Spleen (tissue), 7 donors: Measurements from ENCODE around the gene XYLT1.

ENCODE experiments used
- CTCF ChIP-seq, 11 experiments: fragments of 200-600 bp in 7 of 11; fragments of 450-650 bp in 4 of 11; sonication (generic) in 4 of 11; IDR thresholded peaks in 8 of 11; conservative IDR thresholded peaks in 3 of 11; 1 replicate in 7 of 11; 2 replicates in 4 of 11; pipeline versions ENCODE4 v1.4.0 to v1.8.0; 2016 to 2021; ENCODE audit warnings: antibody characterized with exemption in 11 of 11, inconsistent platforms in 4 of 11, mild to moderate bottlenecking in 1 of 11
- POLR2A ChIP-seq, 3 donors: fragments of 450-650 bp; IDR thresholded peaks; one replicate each; pipeline ENCODE4 v1.5.1; 2017; ENCODE audit warnings: antibody characterized with exemption in 3 of 3, mild to moderate bottlenecking in 1 of 3
- POLR2AphosphoS5 ChIP-seq, 3 donors: sonication (generic); formaldehyde crosslinking; IDR thresholded peaks; one replicate each; pipeline ENCODE4 v1.5.1; 2017; ENCODE audit warnings: antibody characterized with exemption in 3 of 3
- donor health status: DM: no; HTN: no; CAD: no; lungs with moderate emphysema.
- donor health status: DM: no; HTN: no; CAD: no.
- donor health status: DM: no; HTN: no; CAD: no.

GRCh38 chr16:17323171-17323570, 147.6 kb downstream of the XYLT1 start:
- TF ChIP-seq POLR2A (IDR thresholded peaks at IDR 0.05) (no peak), CTCF (IDR thresholded peaks at IDR 0.05 in 8 of 11, conservative IDR thresholded peaks at IDR 0.05 in 3 of 11) (no peak), POLR2AphosphoS5 (IDR thresholded peaks at IDR 0.05) (no peak)
